Activated effector memory CD4-positive, alpha-beta T cell treated with anti-CD3 and anti-CD28 coated beads, Interleukin-2, amount 50 U/mL, for 16 hours (primary cell): ENCODE results near the gene MCF2.

ENCODE experiments used
- DNase-seq: peaks from one replicate; pipeline ENCODE4 v3.0.0-alpha.2; 2020

MCF2 gene

DNA sequence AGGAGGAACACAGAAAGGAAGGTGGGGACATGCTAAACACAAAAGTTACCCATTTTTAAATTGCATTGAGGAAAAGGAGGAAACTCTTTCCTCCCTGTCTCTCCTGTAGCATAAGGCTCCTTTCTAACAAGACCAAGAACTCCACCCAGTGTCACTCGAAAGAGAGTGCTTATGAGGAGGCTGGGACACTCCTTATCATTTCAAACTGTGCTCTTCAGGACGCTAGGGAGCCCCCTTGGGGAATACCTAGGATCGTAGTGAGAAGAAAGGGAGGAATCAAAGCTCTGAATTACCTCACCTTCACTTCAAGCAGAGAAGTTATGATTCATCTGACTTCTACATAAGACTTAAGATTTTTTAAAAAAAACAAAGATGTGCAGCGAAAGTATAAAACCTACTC lies 111.9 kb downstream of the MCF2 start:
- no peak for DNase-seq

DNA sequence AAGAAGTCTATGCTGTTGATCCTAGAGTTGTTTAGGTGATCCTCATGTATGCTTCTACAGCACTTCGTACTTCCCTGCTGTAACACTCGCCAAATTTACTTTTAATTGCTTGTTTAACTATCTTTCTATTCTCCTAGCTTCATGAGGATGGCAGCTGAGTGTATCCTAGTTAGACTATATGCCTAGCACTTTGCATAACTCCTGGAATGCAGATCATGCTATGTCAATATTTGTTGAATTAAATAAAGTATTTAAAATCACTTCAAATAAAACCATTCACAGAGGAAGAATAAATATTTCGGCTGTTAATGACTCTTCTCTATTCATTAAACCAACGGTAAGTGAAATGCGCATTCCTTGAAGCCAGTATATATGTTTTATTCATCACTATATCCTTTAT lies 122.4 kb downstream of the MCF2 start:
- no peak for DNase-seq

DNA sequence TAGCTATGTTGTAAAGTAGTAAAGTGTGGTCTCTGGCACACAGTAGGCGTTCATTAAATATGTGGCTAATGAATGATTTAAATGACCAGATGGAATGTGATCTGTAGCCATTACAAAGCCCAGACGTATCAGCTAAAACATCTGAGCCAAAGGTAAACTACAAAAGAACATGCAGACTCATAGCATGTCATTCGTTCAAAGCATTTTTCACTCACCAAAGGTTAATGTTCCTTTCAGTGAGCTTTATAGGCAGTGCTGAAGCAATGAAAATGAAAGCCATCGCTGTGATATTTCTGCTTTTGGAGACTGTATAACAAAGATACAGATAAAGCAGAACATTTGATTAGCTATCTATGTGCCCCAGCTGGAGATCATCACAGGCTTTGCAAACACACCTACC lies 126.9 kb downstream of the MCF2 start:
- no peak for DNase-seq

DNA sequence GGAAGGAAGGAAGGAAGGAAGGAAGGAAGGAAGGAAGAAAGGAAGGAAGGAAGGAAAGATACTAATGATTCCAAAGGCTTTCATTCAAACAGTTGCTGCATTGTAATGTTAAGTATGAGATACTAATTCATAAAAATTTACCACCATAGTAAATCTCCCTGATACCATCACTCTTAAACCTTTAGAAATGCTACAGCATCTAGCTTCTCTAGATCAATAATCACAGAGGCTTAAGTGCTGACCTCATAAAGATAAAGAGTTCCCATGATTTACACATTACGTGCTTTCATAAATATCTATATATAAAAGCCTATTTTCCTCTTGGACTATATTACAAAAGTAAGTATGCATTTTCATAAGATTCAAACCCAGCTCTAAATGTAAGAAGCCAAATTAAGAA lies 141.0 kb downstream of the MCF2 start:
- no peak for DNase-seq

DNA sequence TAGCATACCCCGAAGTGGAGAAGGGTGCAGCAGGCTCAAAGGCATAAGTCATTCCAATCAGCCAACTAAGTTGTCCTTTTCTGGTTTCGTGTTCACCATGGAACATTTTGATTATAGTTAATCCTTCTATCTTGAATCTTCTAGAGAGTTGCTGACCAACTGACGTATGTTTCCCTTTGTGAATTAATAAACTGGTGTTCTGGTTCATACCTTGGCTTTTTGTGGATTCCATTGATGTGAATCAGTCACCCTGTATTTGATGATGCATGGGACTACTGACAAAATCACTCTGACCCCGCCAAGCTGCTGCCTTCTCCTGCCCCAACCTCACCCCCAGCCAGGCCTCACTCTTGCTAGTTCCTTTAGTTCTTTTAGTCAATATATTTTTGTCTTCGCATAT lies 144.7 kb downstream of the MCF2 start:
- no peak for DNase-seq

DNA sequence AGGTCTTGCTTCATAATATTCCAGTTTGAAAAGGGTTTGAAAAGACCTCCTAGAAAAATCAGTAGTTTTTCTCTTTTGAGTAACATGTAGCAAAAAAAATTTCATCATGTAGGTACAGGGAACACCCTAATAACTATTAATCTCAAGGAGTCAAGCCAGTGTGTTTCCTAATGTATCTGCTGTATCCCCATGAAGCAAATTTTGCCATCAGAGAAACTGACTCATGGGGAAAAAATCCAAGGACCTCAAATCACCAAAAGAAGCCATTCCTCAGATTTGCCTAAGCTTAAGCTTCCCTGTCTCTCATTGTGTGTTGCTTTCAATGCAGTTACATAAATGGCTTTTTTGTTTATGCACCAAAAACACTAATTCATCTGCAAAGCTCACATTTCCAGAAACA lies 147.7 kb downstream of the MCF2 start:
- DNase-seq, result no peak

DNA sequence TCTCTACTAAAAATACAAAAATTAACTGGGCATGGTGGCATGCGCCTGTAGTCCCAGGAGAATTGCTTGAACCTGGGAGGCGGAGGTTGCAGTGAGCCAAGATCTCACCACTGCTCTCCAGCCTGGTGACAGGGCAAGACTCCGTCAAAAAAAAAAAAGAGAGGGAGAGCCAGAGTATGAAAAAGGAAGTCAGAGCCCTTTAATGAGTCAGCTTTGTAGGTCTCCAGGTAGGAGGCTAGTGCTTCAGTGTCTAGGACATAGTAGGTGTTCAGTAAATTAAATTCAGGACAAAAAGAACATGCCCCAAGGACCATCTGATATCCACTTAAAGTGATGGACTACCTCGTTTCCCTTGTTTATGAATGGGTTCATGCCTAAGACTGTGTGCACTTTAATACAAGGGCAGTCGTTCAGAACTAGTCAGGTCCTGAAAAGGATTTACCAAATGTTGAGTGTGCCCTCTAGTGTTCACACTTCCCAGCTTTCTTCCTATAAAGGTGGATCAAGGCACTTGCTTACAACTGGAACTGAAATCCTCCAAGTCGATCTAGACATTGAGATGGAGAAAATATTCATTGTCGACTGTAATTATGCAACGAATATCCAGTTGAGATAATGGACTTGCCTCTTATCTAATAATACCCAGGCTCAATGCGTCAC lies 148.5 kb downstream of the MCF2 start:
- no peak for DNase-seq

DNA sequence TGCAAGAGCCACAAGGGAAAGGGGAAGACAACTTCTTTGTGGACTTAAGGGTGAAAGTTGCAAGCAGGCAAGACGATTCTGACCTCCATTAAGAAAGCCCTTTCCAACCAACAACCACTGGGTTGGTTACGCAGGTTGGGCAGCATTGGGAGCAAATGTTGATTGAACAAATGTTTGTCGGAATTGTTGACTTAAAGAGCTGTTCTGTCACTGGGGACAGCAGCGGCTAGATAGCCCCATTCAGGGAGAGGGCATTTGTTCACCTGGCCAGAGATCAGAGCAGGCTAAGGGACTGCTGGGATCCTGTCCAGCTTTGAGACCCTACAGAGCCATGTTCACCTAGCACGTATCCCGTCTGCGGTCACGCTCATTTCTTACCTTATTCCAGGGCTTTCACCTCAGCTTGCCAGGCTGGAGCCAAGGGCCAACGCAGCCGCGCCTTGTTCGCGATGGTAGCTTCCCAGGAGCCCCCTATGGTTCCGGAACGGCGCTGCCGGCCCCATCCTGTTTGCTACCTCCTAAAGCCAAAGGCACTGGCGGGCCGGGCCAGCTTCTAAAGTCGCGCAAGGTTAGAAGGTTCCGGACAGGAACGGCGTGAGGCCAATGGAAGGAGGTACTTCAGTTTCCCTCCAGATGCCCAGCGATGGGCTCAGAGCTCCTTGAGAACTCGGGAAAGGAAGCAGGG lies 152.8 kb downstream of the MCF2 start:
- no peak for DNase-seq

DNA sequence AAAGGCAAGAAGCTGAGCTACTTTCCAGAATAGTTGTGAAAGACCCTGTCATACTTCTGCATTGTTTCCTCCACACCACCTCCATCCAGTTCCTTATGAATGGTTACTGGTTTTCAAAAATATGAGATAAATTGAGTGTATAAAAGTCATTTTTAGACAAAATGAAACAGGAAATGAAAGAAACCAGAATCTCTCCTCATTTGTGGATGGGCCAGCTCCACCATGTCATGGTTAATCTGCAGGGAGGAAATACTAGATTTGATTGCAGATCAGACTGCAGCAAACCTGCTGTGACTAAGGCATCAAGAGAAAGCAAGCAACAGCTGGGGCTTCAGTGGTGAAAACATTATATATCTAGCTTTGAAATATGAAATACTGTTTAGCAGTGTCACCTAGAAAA lies 153.6 kb downstream of the MCF2 start:
- DNase-seq, result no peak

DNA sequence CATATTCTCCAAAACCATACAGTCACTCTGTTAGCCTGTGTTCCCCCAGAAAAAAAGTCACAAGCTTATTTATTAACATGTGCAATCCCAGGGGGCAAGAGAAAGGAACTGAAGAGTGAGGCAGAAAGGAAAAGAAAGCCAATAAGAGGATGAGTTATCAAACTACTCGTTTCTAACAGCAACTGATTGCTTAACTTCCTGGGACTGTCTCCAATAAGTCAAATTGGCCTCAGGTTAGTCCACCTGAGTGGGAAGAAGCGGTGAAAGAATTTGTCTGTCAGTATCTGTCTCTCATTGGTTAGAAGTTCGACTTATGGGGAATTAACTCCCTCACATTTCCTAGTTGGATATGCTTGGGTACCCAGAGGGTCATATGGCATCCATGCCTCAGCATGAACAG lies 163.4 kb downstream of the MCF2 start:
- no peak for DNase-seq

DNA sequence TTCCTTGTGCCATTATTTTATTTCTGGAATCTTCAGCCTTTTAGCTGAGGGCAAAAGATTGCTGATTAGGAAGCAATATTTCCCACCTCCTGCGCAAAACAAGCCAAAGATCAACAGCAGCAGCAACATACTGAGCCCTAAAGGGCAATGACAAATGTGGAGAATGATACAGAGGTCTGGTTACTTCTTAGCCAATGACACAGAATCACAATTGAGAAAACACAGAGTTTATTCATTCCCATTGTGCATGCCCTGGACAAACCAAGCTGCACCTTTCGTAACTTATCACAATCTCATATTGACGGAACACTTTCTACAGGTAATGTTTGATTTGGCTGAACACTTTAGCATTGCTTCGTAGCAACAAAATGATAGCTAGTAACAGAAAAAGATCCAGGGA lies 164.0 kb downstream of the MCF2 start:
- no peak for DNase-seq

DNA sequence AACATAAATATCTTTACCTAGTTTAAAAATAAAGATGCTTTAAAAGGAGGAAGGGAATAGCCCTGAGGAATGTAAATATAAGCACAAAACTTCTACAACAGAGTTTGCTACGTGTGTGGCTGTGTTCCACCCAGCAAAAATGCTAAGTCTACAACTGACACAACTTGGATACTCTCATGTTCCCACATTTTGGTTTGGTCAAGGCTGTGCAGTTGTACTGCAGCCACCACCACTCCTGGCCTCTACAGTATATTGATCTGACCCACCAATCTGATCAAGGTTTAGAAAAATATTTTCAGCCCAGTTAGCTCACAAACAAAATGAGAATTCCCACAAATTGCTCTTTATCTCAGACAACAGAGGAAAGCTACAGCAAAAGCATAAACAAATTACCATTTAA lies 165.3 kb downstream of the MCF2 start:
- no peak for DNase-seq

DNA sequence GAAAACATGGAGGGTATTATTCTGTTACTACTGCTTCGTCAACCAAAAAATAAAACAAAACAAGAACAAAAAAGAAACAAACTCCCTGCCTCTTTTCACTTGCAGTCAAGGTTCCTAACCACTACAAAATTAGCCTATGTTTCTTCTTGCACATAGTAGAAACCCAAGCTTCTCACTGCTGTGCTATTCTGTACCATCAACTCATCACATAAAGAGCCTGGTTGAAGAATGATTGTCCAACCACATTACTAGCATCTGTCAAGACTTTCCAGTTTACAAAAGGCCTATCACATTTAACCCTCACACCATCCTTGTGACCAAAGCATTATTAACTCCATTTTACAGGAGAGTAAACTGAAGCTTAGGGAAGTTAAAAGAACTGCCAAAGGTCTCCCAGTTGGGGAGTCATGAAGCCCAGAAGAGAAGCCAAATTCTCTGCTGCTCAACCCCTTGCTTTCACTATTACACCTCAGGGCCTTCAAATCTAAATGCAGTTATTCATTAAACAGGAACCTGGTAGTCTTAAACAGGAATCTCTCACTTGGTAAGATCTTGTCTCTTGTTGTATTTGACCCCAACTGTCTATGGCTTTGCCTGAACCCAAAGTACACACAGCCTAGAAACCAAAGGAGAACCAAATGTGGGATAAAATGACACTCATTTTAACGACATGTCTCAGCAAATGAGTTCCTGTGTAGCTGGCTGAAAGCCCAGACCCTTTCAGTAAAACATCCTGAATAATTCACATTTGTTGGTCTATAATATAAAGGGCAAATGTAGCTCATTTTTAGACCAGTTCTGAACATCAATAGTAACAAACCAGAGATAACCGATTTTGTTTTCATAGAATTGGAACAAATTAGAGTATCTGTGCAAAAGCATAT lies 168.8 kb downstream of the MCF2 start:
- no peak for DNase-seq

DNA sequence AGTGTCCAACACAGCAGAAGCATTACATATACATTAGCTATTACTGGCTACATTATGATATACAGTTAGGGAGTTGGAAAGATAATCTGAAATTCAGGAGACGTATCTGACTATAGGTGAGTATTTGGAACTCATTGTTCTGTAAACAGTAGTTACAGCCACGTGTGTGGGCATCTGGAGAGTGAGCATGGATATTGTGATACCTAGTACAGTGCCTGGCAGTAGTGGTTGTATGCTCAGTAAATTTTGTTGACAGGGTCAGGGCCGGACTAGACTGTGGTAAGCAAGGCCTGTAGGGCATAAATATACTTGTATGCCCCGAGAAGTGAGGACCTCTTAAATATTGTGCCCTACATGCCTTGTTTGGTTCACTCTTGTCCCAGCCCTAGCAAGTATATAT lies 174.5 kb downstream of the MCF2 start:
- no peak for DNase-seq

DNA sequence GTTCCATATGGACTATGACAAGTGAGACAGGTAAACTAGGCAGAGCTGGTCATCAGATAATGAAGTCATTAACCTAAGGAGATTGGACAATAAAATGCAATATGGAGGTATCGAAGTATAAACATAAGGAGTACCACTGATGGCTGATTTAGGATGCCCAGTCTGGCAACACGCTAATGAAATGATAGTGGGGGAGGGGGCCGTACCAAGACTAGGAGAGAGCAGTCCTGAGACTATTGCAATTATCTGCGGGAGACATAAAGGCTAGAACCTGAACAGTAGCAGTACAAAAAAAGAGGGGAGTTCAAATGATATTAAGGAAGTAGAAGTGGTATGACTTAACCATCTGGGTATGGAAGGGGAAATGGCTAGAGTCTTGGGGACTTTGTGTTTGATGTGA lies 175.1 kb downstream of the MCF2 start:
- DNase-seq, result no peak
